ENCODE results near the gene P2RX4.

P2RX4 gene

GRCh38 chr12:121167232-121167820 lies 42.6 kb upstream of the P2RX4 start:
- no peak for DNase-seq
- H3K27me3 ChIP-seq (ENCODE audit: insufficient read depth, low read depth, severe bottlenecking) = peaks cover 86% of the 10 kb centered on the region
- no peak for TF ChIP-seq CTCF (IDR thresholded peaks at IDR 0.05; ENCODE audit: low read depth, low read length)
- H3K9me3 ChIP-seq (ENCODE audit: severe bottlenecking) = no peaks in the 10 kb centered on the region
- no peak overlapping the region for H3K27ac ChIP-seq
- H3K4me3 ChIP-seq (ENCODE audit: low read depth, low read length) = no peak overlapping the region
- H3K36me3 ChIP-seq = no peaks in the 10 kb centered on the region

GRCh38 chr12:121167951-121168350 lies 42.0 kb upstream of the P2RX4 start:
- TF ChIP-seq CTCF (IDR thresholded peaks at IDR 0.05; ENCODE audit: low read depth, low read length) = no peak
- no peaks in the 10 kb centered on the region for H3K36me3 ChIP-seq
- H3K4me3 ChIP-seq (ENCODE audit: low read depth, low read length) = no peak overlapping the region

GRCh38 chr12:121170151-121170550 lies 39.8 kb upstream of the P2RX4 start:
- Histone ChIP-seq H3K36me3 (no peaks in the 10 kb centered on the region), H3K27me3 (ENCODE audit: insufficient read depth, low read depth, severe bottlenecking) (peaks cover 85% of the 10 kb centered on the region), H3K9me3 (ENCODE audit: severe bottlenecking) (no peaks in the 10 kb centered on the region), H3K27ac (no peak overlapping the region), H3K4me3 (ENCODE audit: low read depth, low read length) (no peak overlapping the region)
- no peak for DNase-seq
- TF ChIP-seq CTCF (IDR thresholded peaks at IDR 0.05; ENCODE audit: low read depth, low read length) = no peak

More at GRCh38 chr12:121167951-121168350, 42.0 kb upstream of the P2RX4 start:
- DNase-seq = no peak
- Histone ChIP-seq H3K27ac (no peak overlapping the region), H3K27me3 (ENCODE audit: insufficient read depth, low read depth, severe bottlenecking) (peaks cover 86% of the 10 kb centered on the region), H3K9me3 (ENCODE audit: severe bottlenecking) (no peaks in the 10 kb centered on the region)

- no peak for DNase-seq
- Histone ChIP-seq H3K36me3 (no peaks in the 10 kb centered on the region), H3K27me3 (ENCODE audit: insufficient read depth, low read depth, severe bottlenecking) (peaks cover 84% of the 10 kb centered on the region), H3K4me3 (ENCODE audit: low read depth, low read length) (no peak overlapping the region), H3K27ac (no peak overlapping the region), H3K9me3 (ENCODE audit: severe bottlenecking) (no peaks in the 10 kb centered on the region)
- no peak for TF ChIP-seq CTCF (IDR thresholded peaks at IDR 0.05; ENCODE audit: low read depth, low read length)
Measured at GRCh38 chr12:121170611-121171260, 39.2 kb upstream of the P2RX4 start.

GRCh38 chr12:121172145-121172544 lies 37.8 kb upstream of the P2RX4 start:
- no peak for DNase-seq
- Histone ChIP-seq H3K4me3 (ENCODE audit: low read depth, low read length) (no peak overlapping the region), H3K36me3 (no peaks in the 10 kb centered on the region), H3K27ac (no peak overlapping the region), H3K9me3 (ENCODE audit: severe bottlenecking) (no peaks in the 10 kb centered on the region), H3K27me3 (ENCODE audit: insufficient read depth, low read depth, severe bottlenecking) (peaks cover 82% of the 10 kb centered on the region)
- TF ChIP-seq CTCF (IDR thresholded peaks at IDR 0.05; ENCODE audit: low read depth, low read length) = no peak

Measured in WERI-Rb-1 (cell line).